GM20431 (cell line): ENCODE results near the gene SUV39H1.
"Not testable (repeated sequence)": the region's sequence is repeated elsewhere in the genome, so short reads cannot be mapped to it uniquely, and the experiment has no call there.

Experiments
- in situ Hi-C: fragments of 300-500 bp; cut with MseI, MboI; formaldehyde crosslinking; loops from one replicate; pipeline ENCODE4 v1.15.0; 2020; ENCODE audit warnings: low sequenced_read_pairs; ENCODE audit not compliant: unreplicated experiment

SUV39H1 gene

GRCh38 chrX:48696301-48696908 is at the start of gene SUV39H1:
Gene SUV39H1 (plus strand): TSS chrX:48696734. CDS start chrX:48696785, 51 bp downstream.
- in situ Hi-C loops = no loop called here

GRCh38 chrX:48648336-48648751 is 48.2 kb upstream of the SUV39H1 start:
- in situ Hi-C loops = no loop called here

- in situ Hi-C loops = no loop called here
Observed at GRCh38 chrX:48649102-48649501, 47.4 kb upstream of the SUV39H1 start.

GRCh38 chrX:48652055-48652579 is 44.4 kb upstream of the SUV39H1 start:
- in situ Hi-C loops = not testable (repeated sequence)

GRCh38 chrX:48654746-48655145 is 41.8 kb upstream of the SUV39H1 start:
- in situ Hi-C loops = not testable (repeated sequence)

GRCh38 chrX:48659686-48660085 is 36.8 kb upstream of the SUV39H1 start:
- in situ Hi-C loops = not testable (repeated sequence)

- in situ Hi-C loops = no loop called here
Observed at GRCh38 chrX:48663241-48663640, 33.3 kb upstream of the SUV39H1 start.

GRCh38 chrX:48664156-48664555 is 32.4 kb upstream of the SUV39H1 start:
- in situ Hi-C loops = no loop called here

- in situ Hi-C loops = no loop called here
Observed at GRCh38 chrX:48665991-48666390, 30.5 kb upstream of the SUV39H1 start.

GRCh38 chrX:48666649-48667048 is 29.9 kb upstream of the SUV39H1 start:
- in situ Hi-C loops = no loop called here

GRCh38 chrX:48667509-48667908 is 29.0 kb upstream of the SUV39H1 start:
- in situ Hi-C loops = no loop called here

- in situ Hi-C loops = not testable (repeated sequence)
Observed at GRCh38 chrX:48668187-48668586, 28.3 kb upstream of the SUV39H1 start.

- in situ Hi-C loops = no loop called here
Observed at GRCh38 chrX:48676106-48676892, 20.2 kb upstream of the SUV39H1 start.

- in situ Hi-C loops = no loop called here
Observed at GRCh38 chrX:48676893-48677270, 19.7 kb upstream of the SUV39H1 start.

GRCh38 chrX:48677516-48677915 is 19.0 kb upstream of the SUV39H1 start:
- in situ Hi-C loops = no loop called here

GRCh38 chrX:48680467-48680866 is 16.1 kb upstream of the SUV39H1 start:
- in situ Hi-C loops = not testable (repeated sequence)

- in situ Hi-C loops = not testable (repeated sequence)
Observed at GRCh38 chrX:48680925-48681324, 15.6 kb upstream of the SUV39H1 start.

- in situ Hi-C loops = no loop called here
Observed at GRCh38 chrX:48681539-48682183, 14.9 kb upstream of the SUV39H1 start.

GRCh38 chrX:48682795-48683194 is 13.7 kb upstream of the SUV39H1 start:
- in situ Hi-C loops = not testable (repeated sequence)

- in situ Hi-C loops = no loop called here
Observed at GRCh38 chrX:48683411-48683982, 13.0 kb upstream of the SUV39H1 start, which contains the start of gene WAS. Gene WAS (plus strand): TSS chrX:48683799. CDS start chrX:48683854, 55 bp downstream.
